COLO668 (cell line): Measurements from ENCODE around the gene ZSWIM2.
A peak's percentile ranks its signal among the peaks of the same experiment; 100 is the strongest.
"Not testable (repeated sequence)": the region's sequence is repeated elsewhere in the genome, so short reads cannot be mapped to it uniquely, and the experiment has no call there.

Experiments
- DNase-seq: peaks from one replicate; lab custom pipeline; 2025; ENCODE audit not compliant: unreplicated experiment; lab: John Stamatoyannopoulos, UW

Gene ZSWIM2

GRCh38 chr2:186842373-186842772, 6.6 kb downstream of the ZSWIM2 start:
- no peak for DNase-seq

- no peak for DNase-seq
Measured at GRCh38 chr2:186841940-186842339, 7.0 kb downstream of the ZSWIM2 start.

- DNase-seq: no peak
Measured at GRCh38 chr2:186835628-186836027, 13.3 kb downstream of the ZSWIM2 start.

GRCh38 chr2:186827862-186828492, 21.0 kb downstream of the ZSWIM2 start:
- no peak for DNase-seq

- no peak for DNase-seq
Measured at GRCh38 chr2:186827411-186827810, 21.6 kb downstream of the ZSWIM2 start.

- no peak for DNase-seq
Measured at GRCh38 chr2:186822323-186822722, 26.6 kb downstream of the ZSWIM2 start.

GRCh38 chr2:186820303-186820702, 28.7 kb downstream of the ZSWIM2 start:
- no peak for DNase-seq

- DNase-seq: not testable (repeated sequence)
Measured at GRCh38 chr2:186811760-186812159, 37.2 kb downstream of the ZSWIM2 start.

GRCh38 chr2:186806591-186806990, 42.4 kb downstream of the ZSWIM2 start:
- no peak for DNase-seq

GRCh38 chr2:186798604-186799003, 50.4 kb downstream of the ZSWIM2 start:
- DNase-seq: not testable (repeated sequence)

GRCh38 chr2:186784930-186785329, 64.0 kb downstream of the ZSWIM2 start:
- no peak for DNase-seq

- no peak for DNase-seq
Measured at GRCh38 chr2:186783254-186783653, 65.7 kb downstream of the ZSWIM2 start.

- DNase-seq: peak; percentile 5
Measured at GRCh38 chr2:186780701-186781316, 68.2 kb downstream of the ZSWIM2 start.
